Activated CD4-positive, alpha-beta T cell treated with anti-CD3 and anti-CD28 coated beads for 1 hour (primary cell): ENCODE measurements around the gene RPS6KA2.
A peak's percentile ranks its signal among the peaks of the same experiment; 100 is the strongest.
"Not testable (repeated sequence)": the region's sequence is repeated elsewhere in the genome, so short reads cannot be mapped to it uniquely, and the experiment has no call there.

Experiments used
- DNase-seq: peaks from one replicate; pipeline ENCODE4 v3.0.0-alpha.2; 2020

Gene RPS6KA2

DNA sequence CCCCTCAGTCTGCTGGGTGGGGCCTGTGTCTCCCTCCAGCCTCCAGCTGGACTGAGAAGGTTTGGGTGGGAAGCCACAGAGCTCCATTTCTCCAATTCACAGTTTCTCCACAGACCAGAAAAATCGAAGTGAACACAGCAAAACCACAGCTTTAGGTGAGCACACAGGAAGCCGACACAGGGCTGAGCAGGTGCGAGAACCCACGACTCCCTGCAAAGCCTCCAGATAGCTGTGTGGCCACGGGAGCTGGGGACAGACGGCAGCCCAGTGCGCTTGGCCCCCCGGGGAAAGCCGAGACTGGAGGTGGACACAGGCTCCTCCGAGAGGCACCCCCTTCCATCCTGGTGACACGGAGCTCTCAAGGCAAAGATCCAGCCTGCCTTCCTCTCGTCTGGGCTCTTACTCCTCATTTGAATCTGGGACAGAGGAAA lies 215.3 kb downstream of the RPS6KA2 start:
- no peak for DNase-seq

GRCh38 chr6:166411271-166411670 lies 215.8 kb downstream of the RPS6KA2 start:
- no peak for DNase-seq

GRCh38 chr6:166410426-166410935 lies 216.6 kb downstream of the RPS6KA2 start:
- DNase-seq, result no peak

GRCh38 chr6:166408936-166409755 lies 217.9 kb downstream of the RPS6KA2 start:
- DNase-seq, result no peak

DNA sequence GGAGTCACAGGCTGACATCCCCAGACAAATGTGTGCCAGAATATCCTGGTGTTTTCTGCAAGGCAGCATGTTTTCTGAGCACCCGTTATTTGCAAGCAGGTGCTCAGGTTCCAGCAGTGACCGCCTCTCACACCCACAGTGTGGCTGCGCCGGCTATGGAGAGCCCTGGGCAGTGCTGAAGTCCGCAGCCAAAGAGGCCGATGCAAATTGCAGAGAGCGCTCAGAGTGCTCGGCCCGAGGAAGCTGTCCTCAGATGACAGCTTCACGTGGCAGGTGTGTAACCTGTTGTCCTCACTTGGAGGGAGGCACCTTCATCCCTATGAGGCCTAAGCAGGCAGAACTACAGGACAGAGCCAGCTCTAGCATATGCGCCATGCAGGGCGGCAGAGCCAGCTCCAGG lies 220.9 kb downstream of the RPS6KA2 start:
- DNase-seq, result no peak

- no peak for DNase-seq
These were observed 221.7 kb downstream of the RPS6KA2 start for GRCh38 chr6:166405386-166405785.

- no peak for DNase-seq
These were observed 224.3 kb downstream of the RPS6KA2 start for GRCh38 chr6:166402582-166403277.

GRCh38 chr6:166400649-166401250 lies 226.3 kb downstream of the RPS6KA2 start:
- DNase-seq, result peak; percentile 33

DNA sequence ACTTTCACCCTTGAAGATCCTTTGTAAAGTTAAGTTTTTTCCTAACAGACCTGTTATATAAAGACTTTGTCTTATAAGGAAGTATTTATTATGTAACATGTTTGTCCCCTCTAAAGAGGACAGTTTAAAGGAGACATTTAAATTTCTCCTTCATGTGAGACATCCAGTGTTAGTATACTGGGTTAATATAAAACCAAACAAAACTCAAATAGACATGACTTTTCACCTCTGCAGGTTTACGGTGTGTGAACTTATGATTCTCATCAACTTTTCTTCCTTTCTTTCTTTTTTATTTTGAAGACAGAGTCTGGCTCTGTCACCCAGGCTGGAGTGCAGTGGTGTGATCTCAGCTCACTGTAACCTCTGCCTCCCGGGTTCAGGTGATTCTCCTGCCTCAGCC lies 226.9 kb downstream of the RPS6KA2 start:
- no peak for DNase-seq

DNA sequence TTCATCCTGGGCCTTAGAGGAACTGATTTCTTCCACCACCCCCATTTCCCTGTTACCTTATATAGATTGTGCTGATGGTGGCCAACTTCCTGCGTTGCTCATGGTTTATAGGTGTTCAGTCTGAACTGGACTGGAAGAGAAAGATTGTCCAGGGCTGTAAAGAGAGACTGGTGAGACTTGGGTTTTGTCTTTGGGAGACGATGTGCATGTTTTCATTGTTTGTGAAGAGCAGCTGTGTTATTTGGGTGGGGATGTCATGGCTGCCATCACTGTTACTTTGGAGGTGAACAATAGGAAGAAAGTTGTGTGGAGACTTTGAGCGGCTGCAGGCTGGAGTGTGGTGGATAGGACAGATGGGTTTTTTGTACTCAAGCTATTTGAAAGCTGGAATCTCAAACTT lies 228.7 kb downstream of the RPS6KA2 start:
- DNase-seq, result no peak

GRCh38 chr6:166397849-166398248 lies 229.2 kb downstream of the RPS6KA2 start:
- DNase-seq, result no peak

GRCh38 chr6:166395778-166396177 lies 231.3 kb downstream of the RPS6KA2 start:
- DNase-seq, result no peak

DNA sequence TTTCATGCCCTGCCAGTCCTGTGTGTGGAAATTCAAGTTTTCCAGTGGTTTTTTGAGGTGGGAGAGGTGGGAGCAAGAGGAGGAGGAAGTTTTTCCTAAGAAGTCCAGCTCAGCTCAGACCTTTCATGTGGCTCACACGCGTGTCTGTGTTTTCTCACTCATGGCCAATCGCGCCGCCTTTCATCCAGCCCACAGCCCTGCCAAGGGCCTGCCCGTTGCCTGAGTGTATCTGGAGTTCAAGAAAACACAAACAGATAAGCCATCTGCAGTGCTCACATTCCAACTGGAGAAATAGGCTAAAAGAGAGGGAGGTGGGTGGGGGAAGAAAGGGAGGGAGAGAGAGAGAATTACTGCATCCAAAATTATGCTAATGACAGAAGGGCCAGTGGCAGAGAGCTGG lies 231.7 kb downstream of the RPS6KA2 start:
- DNase-seq, result no peak

DNA sequence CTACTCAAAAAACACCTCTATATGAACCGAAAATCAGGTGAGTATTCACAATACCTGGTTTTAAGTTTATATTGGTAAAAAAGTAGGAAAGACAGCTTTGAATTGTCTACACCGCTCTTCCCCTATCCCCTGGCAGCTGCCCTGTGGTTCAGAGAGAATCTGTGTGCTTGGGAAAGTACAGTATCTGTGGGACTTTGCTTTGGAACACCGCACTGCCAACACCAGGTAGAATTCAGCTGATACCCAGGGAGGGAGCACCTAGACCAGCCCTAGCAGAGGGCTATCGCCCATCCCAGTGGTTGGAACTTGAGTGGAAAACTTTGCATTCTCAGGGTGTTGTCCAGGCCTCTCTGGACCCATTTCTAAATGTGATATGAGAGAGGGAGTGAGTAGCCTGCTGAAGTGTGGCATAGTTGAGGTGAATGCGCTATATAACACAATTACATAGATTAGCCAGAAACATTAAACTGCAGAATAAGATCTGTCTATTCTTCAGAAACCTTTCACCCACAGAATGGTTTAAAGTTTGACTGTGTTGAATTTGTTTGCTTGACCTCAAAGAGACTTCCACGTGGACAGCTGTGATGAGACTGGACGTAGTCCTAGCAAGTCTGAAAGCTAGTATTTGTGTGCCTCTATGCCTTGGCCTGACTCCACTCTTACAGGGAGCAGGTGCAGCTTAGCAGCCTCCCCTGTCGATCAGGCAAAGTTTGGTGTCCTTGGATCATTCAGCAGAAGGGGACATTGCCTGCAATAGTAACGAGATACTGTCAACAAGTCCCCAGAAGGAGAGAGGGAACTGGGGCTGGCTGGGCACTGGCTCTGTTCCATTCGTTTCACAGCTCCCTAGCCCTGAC lies 232.8 kb downstream of the RPS6KA2 start:
- no peak for DNase-seq

GRCh38 chr6:166393535-166393823 lies 233.6 kb downstream of the RPS6KA2 start:
- DNase-seq, result no peak

DNA sequence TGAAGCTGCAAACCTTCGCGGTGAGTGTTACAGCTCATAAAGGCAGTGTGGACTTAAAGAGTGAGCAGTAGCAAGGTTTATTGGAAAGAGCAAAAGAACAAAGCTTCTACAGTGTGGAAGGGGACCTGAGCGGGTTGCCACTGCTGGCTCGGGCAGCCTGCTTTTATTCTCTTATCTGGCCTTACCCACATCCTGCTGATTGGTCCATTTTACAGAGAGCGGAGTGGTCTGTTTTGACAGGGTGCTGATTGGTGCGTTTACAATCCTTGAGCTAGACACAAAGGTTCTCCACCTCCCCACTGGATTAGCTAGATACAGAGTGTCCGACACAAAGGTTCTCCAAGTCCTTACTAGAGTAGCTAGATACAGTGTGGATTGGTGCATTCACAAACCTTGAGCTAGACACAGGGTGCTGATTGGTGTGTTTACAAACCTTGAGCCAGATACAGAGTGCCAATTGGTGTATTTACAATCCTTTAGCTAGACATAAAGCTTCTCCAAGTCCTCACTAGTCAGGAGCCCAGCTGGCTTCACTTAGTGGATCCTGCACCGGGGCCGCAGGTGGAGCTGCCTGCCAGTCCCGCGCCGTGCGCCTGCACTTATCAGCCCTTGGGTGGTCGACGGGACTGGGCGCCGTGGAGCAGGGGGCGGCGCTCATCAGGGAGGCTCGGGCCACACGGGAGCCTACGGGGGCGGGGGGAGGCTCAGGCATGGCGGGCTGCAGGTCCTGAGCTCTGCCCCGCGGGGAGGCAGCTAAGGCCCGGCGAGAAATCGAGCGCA lies 234.1 kb downstream of the RPS6KA2 start:
- DNase-seq, result not testable (repeated sequence)

DNA sequence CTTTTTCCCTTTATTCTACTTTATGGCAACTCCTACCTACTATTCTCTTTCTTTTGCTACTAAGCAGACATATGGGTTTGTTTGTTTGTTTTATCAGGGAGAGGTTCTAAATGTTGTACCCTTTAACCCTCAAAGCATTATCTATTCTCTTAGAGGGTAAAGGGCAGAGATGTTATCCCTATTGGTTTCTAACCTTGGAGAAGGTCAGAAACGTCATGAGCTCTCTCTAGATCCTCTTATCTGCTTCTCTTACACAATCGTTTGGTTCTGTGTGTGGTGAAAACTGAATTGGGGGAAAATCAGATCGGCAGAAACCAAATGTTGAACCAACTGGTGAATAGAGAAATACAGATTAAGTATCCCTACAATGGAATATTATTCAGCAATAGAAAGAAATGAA lies 237.9 kb downstream of the RPS6KA2 start:
- DNase-seq, result no peak

GRCh38 chr6:166388290-166389004 lies 238.6 kb downstream of the RPS6KA2 start:
- no peak for DNase-seq

GRCh38 chr6:166387642-166388289 lies 239.3 kb downstream of the RPS6KA2 start:
- no peak for DNase-seq

GRCh38 chr6:166387098-166387497 lies 240.0 kb downstream of the RPS6KA2 start:
- DNase-seq, result not testable (repeated sequence)

DNA sequence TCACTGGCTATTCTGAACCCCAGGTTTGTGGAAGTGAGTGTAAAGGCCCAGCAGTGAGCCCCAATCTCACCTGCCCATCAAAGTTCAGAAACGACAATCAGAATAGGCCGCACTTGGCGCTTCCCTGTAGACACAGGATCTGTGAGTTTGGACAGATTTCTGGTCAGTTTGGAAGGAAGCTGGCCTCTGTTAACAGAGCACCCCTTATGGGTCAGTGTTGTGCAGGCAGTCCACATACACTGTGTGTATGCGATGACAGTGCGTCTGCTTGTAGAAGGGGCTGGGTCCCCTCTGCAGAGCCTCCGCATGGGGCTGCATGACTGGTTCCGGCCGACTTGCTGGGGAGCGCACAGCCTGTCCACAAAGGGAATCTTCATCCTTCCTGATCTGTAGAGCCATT lies 240.9 kb downstream of the RPS6KA2 start:
- no peak for DNase-seq
